GM19468 (cell line): ENCODE results near the gene SMYD3.
"Not testable (repeated sequence)": the region's sequence is repeated elsewhere in the genome, so short reads cannot be mapped to it uniquely, and the experiment has no call there.

Experiments used
- ATAC-seq: cut with Tn5 transposase; IDR thresholded peaks from one replicate; pipeline ENCODE4 v1.9.1; 2021; ENCODE audit warnings: mild to moderate bottlenecking, moderate library complexity, moderate number of reproducible peaks; ENCODE audit not compliant: unreplicated experiment; ENCODE audit errors: extremely low read depth

The SMYD3 gene

DNA sequence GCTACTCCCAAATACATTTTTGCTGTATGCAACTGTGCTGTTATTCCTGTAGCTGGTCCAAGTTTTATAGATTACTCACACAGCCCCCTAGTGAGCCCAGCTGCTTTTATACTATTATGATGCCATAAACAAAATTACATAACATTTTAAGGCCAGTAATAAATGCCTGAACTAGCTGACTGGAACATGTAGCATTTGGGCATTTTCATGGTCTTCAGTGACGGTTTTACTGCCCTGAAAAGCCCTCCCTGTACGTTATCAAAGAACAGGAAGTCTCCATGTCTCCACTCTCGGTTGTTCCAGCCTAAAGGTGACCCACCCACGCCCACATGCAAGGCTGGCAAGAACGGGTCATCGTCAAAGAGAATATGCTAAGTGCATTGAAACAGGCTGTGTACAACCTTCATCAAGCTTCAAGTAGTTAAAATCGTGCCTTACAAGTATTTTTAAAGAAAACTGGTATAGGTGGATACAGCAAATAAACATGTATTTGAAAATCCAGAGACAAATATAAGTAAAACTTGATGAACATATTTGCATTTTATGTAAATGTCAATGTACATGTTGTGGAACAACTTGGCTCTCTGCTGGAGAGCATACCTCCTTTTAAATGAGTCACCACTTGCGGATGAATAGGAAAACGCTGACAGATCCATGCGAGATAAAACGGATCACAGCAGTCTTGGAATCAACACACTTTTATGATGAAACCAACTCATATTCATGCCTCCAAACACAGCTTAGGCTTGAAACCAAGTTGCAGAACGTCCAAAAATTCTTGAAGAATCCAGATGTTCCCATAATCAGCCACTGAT is 520.5 kb downstream of the SMYD3 start:
- ATAC-seq = no peak

DNA sequence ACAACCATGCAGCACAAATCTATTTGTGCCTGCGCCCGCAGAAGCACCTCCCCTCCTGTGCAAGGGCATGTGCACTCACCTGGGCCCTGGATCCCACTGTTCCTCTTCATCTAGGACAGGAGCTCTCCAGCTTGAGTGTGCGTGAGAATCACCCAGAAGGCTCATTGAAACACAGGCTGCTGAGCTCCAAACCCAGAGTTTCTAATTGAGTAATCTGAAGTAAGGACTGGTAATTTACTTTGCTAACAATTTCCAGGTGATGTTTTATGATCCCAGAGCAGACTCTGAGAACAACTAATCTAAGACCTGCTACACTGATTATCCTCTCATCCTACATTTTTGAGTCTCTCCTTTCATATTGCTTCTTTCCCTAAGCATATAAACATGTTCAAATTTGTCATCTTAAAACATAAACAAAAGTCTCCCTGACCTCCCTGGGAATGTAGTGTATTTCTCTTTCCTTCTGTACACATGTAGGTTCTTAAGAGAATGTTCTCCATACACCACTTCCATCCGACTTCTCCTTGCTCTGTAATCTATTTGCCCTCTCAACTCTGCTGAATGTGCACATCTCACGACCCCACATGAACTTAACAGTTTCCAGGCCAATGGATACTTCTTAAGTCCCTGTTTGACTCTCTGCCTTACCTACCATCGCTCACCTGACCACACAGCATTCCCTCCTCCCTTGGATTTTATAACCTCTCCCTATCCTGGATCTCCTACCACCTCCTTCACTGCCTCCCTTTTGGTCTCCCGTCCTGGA is 522.5 kb downstream of the SMYD3 start:
- ATAC-seq = no peak

GRCh38 chr1:245983294-245983967 is 523.6 kb downstream of the SMYD3 start:
- no peak for ATAC-seq

DNA sequence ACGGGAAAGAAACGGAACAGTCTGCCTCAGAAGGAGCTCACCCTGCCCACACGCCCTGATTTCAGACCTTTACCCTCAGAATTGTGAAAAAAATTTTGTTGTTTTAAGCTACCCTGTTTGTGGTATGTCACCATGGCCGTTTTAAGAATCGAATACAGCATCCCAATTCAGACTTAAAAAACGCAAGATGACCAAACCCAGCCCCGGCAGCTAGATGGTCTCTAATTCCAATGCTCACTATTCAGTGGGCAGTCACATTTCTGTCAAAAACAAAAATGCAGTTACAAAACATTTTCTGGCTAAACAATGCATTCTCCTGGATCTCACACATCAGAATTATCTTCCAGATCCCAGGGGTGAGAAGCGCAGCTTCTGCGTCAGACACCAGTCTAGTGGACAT is 527.5 kb downstream of the SMYD3 start:
- no peak for ATAC-seq

DNA sequence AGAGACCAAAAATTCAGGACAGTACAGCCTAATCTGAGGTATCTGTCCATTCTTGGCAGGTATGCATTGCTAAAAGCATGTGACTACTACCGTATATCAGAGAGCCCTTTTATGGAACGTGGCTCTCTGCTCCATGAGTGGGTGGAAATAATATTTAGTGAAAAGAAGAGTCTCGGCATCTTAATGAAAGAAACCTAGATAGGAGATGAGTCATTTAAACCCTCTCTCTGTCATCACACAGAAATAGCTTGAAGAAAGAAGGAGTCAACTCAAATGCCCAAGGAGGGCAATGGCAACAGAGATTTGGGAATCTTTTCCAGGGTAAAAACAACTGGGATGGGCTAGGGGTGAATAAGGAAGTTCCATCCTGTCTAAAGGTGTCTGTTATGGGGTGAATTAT is 528.2 kb downstream of the SMYD3 start:
- ATAC-seq = no peak

DNA sequence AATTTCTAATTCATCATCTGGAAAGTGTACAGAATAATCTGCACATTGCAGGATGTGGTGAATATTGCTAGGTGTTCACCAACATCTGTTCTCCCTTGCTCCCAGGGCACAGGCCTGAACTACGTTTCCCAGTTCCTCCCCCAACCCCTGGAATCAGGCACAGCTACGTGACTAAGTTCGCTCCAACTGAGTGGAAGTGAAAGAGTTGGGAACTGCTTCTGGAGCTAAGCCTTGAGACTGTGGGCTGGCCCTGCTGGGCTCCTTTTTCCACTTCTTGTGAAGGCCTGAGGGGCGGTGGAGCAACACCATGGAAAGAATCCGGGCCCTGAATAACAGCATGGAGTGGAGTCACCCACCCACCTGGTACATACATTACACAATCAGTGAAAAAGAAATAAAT is 534.6 kb downstream of the SMYD3 start:
- no peak for ATAC-seq

- no peak for ATAC-seq
These were observed 535.4 kb downstream of the SMYD3 start for GRCh38 chr1:245971711-245972085.

GRCh38 chr1:245971076-245971710 is 535.9 kb downstream of the SMYD3 start:
- not testable (repeated sequence) for ATAC-seq

DNA sequence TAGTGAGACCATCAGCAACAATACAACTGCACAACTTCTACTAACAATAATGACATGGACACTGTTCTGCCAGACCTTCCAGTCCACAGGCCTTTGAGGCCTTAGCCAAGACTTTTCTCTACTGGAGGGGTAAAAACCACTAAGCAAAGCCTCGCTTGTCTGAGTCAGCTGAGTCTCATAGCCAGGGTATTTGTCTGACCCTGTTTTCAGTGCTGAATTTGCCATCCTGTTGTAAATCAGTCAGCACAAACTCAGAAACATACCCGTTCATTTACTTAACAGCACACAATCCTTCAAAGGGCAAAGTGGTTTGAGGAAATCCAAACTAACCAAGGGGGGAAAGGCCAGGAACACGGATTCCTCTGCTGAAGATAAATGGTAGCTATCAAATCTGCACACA is 537.8 kb downstream of the SMYD3 start:
- no peak for ATAC-seq

DNA sequence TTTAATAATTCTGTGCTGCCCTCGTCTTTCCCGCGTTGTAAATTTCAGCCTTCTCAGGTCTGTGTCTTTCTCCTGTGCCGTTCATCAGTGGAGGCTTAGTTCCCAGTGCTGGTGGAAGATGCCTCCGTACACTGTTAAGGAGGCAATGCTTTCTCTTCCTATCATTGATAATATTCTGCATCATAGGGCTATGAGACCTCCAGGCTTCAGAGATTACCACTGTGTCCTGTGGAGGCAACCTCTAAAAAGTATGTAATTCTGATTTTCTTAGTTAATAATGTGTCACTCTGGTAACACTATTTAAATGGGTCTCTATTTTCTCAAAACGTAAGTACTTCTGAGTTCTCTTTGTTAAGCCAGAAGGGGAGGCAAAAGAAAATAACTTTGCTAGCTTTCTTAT is 538.3 kb downstream of the SMYD3 start:
- ATAC-seq = no peak

- no peak for ATAC-seq
These were observed 541.7 kb downstream of the SMYD3 start for GRCh38 chr1:245965398-245965797.

- ATAC-seq = no peak
These were observed 543.4 kb downstream of the SMYD3 start for GRCh38 chr1:245963649-245964048.

- no peak for ATAC-seq
These were observed 544.6 kb downstream of the SMYD3 start for GRCh38 chr1:245962453-245962852.

DNA sequence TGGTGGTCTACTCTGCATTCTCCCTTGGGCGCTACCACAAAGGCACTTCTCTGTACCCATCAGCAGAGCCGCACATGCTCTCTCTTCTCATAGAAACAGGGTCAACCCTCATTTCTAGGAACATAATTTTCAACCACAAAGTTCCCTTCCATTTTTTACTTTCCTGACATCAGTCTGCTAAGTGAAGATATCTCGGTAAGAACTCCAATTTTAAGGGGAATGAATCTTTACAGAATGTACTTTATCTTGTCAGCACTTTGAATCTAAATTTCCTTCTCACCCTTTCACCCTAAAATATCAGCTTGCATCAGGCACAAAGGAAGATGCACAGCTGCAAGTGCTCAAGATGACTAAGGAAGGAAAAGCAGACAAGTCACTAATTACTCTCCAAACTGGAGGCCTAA is 545.9 kb downstream of the SMYD3 start:
- ATAC-seq = no peak

- ATAC-seq = no peak
These were observed 546.9 kb downstream of the SMYD3 start for GRCh38 chr1:245960171-245960570.

- ATAC-seq = no peak
These were observed 549.1 kb downstream of the SMYD3 start for GRCh38 chr1:245958016-245958415.

GRCh38 chr1:245957427-245957826 is 549.7 kb downstream of the SMYD3 start:
- ATAC-seq = no peak

DNA sequence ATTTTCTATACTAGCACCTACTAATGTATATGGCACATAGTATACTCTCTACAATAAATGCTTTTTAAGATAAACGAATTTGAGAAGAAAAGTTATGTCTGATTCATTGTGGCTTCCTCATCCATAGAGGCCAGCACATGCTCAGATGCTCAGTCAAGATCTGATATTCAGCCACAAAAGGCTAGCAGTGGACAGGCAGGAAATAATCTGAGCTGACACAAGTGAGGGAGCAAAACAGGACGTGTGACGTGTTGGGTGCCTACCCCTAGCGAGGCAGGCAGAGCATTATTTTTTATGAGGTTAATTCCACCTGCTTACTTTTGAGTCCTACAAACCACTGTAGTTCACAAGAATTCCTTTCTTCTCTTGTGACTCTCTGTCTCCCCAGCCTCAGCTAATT is 550.9 kb downstream of the SMYD3 start:
- no peak for ATAC-seq

DNA sequence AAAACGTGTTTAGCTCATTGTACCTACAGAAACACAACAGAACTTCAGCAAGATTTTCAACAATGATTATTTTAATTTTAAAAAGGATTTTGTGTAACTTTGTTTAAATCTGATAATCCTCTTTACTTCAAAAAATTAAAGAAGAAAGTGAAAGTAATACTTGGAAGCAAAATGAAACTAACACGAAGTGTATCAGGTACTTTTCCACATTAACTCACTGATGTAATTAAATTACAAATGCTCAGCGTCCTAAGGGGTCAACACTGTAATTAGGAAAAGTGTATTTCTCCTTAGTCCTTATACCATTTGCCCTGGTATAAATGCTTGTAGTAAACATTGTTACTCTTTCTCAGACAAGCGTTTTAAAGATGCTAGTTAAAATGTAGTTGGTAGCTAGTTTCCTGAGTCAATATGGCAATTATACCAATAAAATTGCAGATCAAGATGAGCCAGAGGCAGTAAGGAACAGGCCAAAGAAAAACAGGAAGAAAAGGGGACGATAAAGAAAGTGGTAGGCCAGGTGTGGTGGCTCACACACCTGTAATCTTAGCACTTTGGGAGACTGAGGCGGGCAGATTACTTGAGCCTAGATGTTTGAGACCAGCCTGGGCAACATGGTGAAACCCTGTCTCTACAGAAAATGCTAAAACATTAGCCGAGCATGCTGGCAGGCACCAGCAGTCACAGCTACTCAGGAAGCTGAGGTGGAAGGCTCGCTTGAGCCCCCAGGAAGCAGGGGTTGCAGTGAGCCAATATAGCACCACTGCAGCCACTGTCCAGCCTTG is 553.0 kb downstream of the SMYD3 start:
- no peak for ATAC-seq
